Measurements from ENCODE around the gene PIGS.

Gene PIGS

DNA sequence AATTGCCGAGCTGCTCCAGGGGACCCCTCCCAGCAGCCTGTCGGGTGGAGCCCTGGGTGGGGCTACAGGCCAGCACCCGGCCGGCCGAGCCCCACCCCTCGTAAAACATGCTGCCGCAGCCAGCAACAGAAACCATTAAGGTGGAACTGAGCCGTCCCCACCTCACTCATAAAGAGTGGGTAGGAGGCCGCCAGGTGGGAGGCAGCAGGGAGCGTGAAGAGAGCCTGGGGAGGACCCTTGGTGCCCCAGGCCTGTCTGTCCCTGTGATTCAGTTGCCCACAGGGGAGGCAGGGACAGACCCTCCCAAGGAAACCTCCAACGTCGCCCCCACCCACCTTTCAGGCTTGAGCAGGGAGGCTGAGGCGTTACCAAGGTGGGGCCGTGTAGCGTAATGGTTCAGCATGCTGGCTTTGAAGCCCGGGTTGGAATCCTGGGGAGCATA is 56.7 kb downstream of the PIGS start:
- no peak for DNase-seq (ENCODE audit: low read depth)
- TF ChIP-seq, protein P1, sequence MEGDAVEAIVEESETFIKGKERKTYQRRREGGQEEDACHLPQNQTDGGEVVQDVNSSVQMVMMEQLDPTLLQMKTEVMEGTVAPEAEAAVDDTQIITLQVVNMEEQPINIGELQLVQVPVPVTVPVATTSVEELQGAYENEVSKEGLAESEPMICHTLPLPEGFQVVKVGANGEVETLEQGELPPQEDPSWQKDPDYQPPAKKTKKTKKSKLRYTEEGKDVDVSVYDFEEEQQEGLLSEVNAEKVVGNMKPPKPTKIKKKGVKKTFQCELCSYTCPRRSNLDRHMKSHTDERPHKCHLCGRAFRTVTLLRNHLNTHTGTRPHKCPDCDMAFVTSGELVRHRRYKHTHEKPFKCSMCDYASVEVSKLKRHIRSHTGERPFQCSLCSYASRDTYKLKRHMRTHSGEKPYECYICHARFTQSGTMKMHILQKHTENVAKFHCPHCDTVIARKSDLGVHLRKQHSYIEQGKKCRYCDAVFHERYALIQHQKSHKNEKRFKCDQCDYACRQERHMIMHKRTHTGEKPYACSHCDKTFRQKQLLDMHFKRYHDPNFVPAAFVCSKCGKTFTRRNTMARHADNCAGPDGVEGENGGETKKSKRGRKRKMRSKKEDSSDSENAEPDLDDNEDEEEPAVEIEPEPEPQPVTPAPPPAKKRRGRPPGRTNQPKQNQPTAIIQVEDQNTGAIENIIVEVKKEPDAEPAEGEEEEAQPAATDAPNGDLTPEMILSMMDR (conservative IDR thresholded peaks at IDR 0.05; ENCODE audit: control insufficient read depth, insufficient read depth, low read depth, low read length): no peak
- H3K4me3 ChIP-seq (ENCODE audit: control insufficient read depth, low read depth, low read length): no peak overlapping the region

DNA sequence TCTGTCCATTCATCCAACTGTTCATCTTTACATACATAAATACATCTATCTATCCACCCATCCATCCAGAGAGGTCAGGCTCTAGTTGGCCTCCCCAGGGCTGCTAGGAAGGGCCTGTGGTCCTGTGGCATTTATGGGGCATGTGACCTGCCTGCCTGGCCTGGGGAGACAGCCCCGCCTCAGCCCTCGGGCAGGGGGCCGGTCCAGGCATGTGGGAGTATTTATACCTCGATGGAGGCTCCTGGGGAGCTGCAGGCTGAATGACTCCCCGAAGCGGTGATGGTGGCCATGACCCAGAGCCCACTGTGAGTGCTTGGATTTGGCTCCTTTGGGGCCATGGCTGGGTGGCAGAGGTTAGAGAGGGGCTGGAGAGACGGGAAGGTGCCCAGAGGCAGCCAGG is 57.8 kb downstream of the PIGS start:
- no peak for DNase-seq (ENCODE audit: low read depth)
- TF ChIP-seq, protein P1 (conservative IDR thresholded peaks at IDR 0.05; ENCODE audit: control insufficient read depth, insufficient read depth, low read depth, low read length): no peak
- H3K4me3 ChIP-seq (ENCODE audit: control insufficient read depth, low read depth, low read length): no peak overlapping the region

DNA sequence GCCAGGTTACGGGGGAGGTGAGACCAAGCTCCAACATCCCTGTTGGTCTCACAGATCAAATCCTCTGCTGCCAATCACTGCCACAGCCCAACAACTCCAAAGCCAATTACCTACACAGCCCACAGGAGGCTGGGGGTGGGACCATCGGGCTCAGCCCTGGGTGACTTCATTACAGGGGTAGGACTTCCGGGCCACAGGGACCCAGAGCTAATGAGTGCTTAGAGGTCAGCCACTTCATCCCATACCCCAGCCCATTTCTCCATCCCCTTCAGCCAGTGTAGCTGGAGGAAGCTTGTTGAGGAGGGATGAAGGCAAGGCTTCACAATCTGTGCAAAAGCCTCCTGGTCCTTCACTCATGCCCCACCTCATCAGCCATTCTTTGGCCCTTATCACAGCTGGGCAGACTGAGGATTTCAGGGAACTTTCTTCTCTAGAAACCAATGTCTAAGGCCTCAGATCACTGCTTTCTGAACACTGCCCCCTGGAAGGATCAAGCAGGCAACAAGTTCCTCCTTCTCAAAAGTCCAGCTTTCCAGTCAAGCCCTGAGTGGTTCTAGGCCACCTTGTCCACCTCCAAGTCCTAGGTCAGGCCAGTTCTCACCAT is 59.4 kb downstream of the PIGS start:
- DNase-seq (ENCODE audit: low read depth): no peak
- TF ChIP-seq, protein P1 (conservative IDR thresholded peaks at IDR 0.05; ENCODE audit: control insufficient read depth, insufficient read depth, low read depth, low read length): no peak
- H3K4me3 ChIP-seq (ENCODE audit: control insufficient read depth, low read depth, low read length): no peak overlapping the region

DNA sequence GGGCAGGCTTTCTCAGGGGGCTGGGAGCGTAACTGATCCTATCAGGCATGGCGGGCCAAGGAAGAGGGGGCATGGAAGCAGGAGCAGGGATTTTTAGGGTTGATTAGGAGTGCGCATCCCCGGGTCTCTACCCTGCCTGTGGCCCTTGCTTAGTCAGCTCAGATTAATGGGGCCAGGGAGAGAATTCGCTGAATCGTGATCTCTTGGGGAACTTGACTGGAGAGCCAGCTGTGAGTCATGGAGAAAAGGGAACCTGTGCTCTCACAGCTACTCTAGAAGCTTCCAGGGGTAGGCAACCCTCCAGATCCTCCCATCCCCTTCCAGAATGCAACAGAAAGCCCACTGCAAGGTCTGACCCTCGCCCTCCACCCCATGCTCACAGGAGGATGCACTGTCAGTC is 61.5 kb downstream of the PIGS start:
- TF ChIP-seq, protein P1 (conservative IDR thresholded peaks at IDR 0.05; ENCODE audit: control insufficient read depth, insufficient read depth, low read depth, low read length): no peak
- no peak for DNase-seq (ENCODE audit: low read depth)
- no peak overlapping the region for H3K4me3 ChIP-seq (ENCODE audit: control insufficient read depth, low read depth, low read length)

DNA sequence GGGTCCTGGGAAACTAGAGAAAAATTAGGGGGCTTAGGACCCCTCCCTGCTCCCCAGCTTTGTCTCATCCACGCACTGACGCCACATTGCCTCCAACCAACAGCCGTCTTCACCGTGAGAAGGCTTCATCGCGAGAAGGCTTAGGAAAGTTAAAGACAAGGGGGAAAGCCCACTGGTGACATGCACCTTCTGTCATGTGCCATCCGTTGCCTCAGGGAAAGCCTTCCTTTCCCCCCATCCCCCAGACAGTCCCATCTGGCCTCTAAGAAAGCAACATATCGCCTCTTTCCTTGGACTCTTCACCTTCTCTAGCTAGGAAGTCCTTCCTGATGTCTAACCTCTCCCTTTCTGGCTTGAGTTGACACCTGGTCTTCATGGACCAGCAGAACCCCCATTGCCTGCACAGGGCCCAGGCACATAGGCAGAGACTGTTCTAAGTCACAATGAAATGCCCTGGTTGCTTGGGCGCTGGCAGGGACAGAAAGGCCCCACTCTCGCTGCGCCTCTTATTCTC is 63.1 kb downstream of the PIGS start:
- TF ChIP-seq, protein P1 (conservative IDR thresholded peaks at IDR 0.05; ENCODE audit: control insufficient read depth, insufficient read depth, low read depth, low read length): no peak
- no peak for DNase-seq (ENCODE audit: low read depth)
- H3K4me3 ChIP-seq (ENCODE audit: control insufficient read depth, low read depth, low read length): no peak overlapping the region

DNA sequence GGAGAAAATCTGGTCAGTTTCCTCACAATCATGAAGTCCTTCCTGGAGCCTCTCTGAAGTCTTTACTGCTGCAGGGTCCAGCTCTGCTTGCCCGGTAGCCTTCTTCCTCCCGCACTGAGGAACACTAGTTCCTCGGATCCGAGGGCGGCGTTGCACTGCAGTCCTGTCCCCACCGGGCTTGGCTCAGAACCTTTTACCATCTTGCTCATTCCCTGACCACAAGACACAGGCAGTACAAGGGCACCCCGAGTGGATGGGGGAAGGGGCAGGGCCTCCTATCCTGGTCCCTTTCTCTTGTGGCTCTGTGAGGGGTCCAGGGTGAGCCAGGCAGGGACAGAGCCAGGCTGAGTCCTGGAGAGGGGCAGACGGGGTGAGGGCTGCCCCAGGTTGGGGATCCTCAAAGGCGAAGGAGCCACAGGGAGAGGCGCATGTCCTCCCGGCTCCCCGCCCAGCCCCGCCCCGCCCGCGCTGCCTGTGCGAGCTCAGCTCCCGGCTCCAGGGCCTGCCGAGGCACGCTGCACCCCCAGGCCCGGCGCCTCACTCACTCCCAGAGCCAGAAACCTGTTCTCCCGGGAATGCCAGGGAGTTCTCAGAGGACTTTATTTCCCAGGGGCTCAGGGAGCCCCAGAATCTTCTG is 63.6 kb downstream of the PIGS start:
- no peak overlapping the region for H3K4me3 ChIP-seq (ENCODE audit: control insufficient read depth, low read depth, low read length)
- TF ChIP-seq, protein P1 (conservative IDR thresholded peaks at IDR 0.05; ENCODE audit: control insufficient read depth, insufficient read depth, low read depth, low read length): no peak
- no peak for DNase-seq (ENCODE audit: low read depth)

Data from fibroblast of mammary gland (primary cell).